HG03064 (cell line): ENCODE measurements around the gene KCNB1.

Experiments
- ATAC-seq: cut with Tn5 transposase; IDR thresholded peaks from one replicate; pipeline ENCODE4 v1.9.1; 2021; ENCODE audit warnings: low read depth; ENCODE audit not compliant: unreplicated experiment

Gene KCNB1

GRCh38 chr20:49482621-49483017 is at the start of gene KCNB1:
Gene KCNB1, minus strand, starts transcription at chr20:49482668. Its CDS starts 188 bp downstream, at chr20:49482480.
- ATAC-seq, result no peak

GRCh38 chr20:49529470-49529869 is 47.0 kb upstream of the KCNB1 start:
- ATAC-seq, result no peak

GRCh38 chr20:49526568-49526967 is 44.1 kb upstream of the KCNB1 start:
- ATAC-seq, result no peak

GRCh38 chr20:49526056-49526455 is 43.6 kb upstream of the KCNB1 start:
- no peak for ATAC-seq

GRCh38 chr20:49523767-49524360 is 41.4 kb upstream of the KCNB1 start:
- ATAC-seq, result no peak

- ATAC-seq, result no peak
These were observed 38.9 kb upstream of the KCNB1 start for GRCh38 chr20:49521356-49521755.

- ATAC-seq, result no peak
These were observed 37.4 kb upstream of the KCNB1 start for GRCh38 chr20:49519777-49520359.

GRCh38 chr20:49519212-49519712 is 36.8 kb upstream of the KCNB1 start:
- ATAC-seq, result no peak

GRCh38 chr20:49518576-49518975 is 36.1 kb upstream of the KCNB1 start:
- ATAC-seq, result no peak

GRCh38 chr20:49517805-49518100 is 35.3 kb upstream of the KCNB1 start:
- ATAC-seq, result no peak

- ATAC-seq, result no peak
These were observed 34.7 kb upstream of the KCNB1 start for GRCh38 chr20:49516916-49517804.

GRCh38 chr20:49515586-49515985 is 33.1 kb upstream of the KCNB1 start:
- ATAC-seq, result no peak

GRCh38 chr20:49513517-49513916 is 31.0 kb upstream of the KCNB1 start:
- no peak for ATAC-seq

- no peak for ATAC-seq
These were observed 30.5 kb upstream of the KCNB1 start for GRCh38 chr20:49513009-49513408.

GRCh38 chr20:49511788-49512525 is 29.5 kb upstream of the KCNB1 start:
- no peak for ATAC-seq

- no peak for ATAC-seq
These were observed 28.2 kb upstream of the KCNB1 start for GRCh38 chr20:49510562-49511122.

- ATAC-seq, result no peak
These were observed 26.1 kb upstream of the KCNB1 start for GRCh38 chr20:49508435-49509199.

- ATAC-seq, result no peak
These were observed 25.4 kb upstream of the KCNB1 start for GRCh38 chr20:49507741-49508434.

GRCh38 chr20:49505518-49505917 is 23.1 kb upstream of the KCNB1 start:
- ATAC-seq, result no peak
